IMR-90 (cell line): ENCODE measurements around the gene MAN2A2. TPM values are rescaled to one million over a fixed set of nuclear protein-coding genes. Genes with fewer than 3 reads are reported as not detected.
A peak's percentile ranks its signal among the peaks of the same experiment; 100 is the strongest.

ENCODE experiments used
- ATAC-seq: fragments of 200-7000 bp; cut with Tn5 transposase; 2 replicates; pipeline ENCODE4 v1.9.1; 2020; ENCODE audit warnings: low read depth, mild to moderate bottlenecking, moderate library complexity
- BruUV-seq: library from RNA; stranded (reverse); fragments of 400-500 nt; replicated peaks from 2 replicates; lab custom pipeline; 2021; lab: Mats Ljungman, UMichigan
- CTCF ChIA-PET: fragments of 300-600 bp; formaldehyde crosslinking; extraction: SDS; loops from one replicate; lab custom pipeline; 2021; ENCODE audit warnings: antibody characterized with exemption; lab: Yijun Ruan, JAX
- POLR2A ChIA-PET: fragments of 300-600 bp; sonication (Branson Sonifier 250); formaldehyde crosslinking; loops from one replicate; lab custom pipeline; 2022; ENCODE audit warnings: antibody characterized with exemption; ENCODE audit not compliant: unreplicated experiment; lab: Charles Lee
- DNase-seq: peaks from one replicate; pipeline ENCODE4 v3.0.0; 2013
- H2AFZ ChIP-seq: replicated peaks from 2 replicates; pipeline ENCODE3; 2013; ENCODE audit warnings: low read length, mild to moderate bottlenecking; ENCODE audit not compliant: poor library complexity
- H2AK5ac ChIP-seq: 2 replicates; pipeline ENCODE4 v1.6.1; 2013; ENCODE audit warnings: low read depth, low read length, inconsistent platforms
- H2AK9ac ChIP-seq: replicated peaks from 2 replicates; pipeline ENCODE3; 2013; ENCODE audit warnings: mild to moderate bottlenecking, low read depth, low read length, moderate library complexity; ENCODE audit not compliant: poor library complexity
- H2BK120ac ChIP-seq: 2 replicates; pipeline ENCODE4 v1.6.1; 2013; ENCODE audit warnings: low read depth, low read length, inconsistent platforms
- H2BK15ac ChIP-seq: 3 replicates; pipeline ENCODE4 v1.6.1; 2013; ENCODE audit warnings: low read depth, low read length, inconsistent platforms
- H2BK20ac ChIP-seq: 2 replicates; pipeline ENCODE4 v1.6.1; 2013; ENCODE audit warnings: low read depth, mild to moderate bottlenecking, inconsistent platforms, low read length, moderate library complexity
- H2BK5ac ChIP-seq: 2 replicates; pipeline ENCODE4 v1.6.1; 2013; ENCODE audit warnings: mild to moderate bottlenecking, low read depth, low read length, inconsistent platforms; ENCODE audit not compliant: poor library complexity, severe bottlenecking
- H3K14ac ChIP-seq: replicated peaks from 2 replicates; pipeline ENCODE4 v1.6.1; 2013; ENCODE audit warnings: low read depth, low read length, inconsistent platforms
- H3K18ac ChIP-seq: 2 replicates; pipeline ENCODE4 v1.6.1; 2013; ENCODE audit warnings: low read depth, low read length, control low read depth
- H3K23ac ChIP-seq: 2 replicates; pipeline ENCODE4 v1.6.1; 2013; ENCODE audit warnings: low read depth, low read length, inconsistent platforms
- H3K27ac ChIP-seq: 2 replicates; pipeline ENCODE4 v1.5.1; 2013; ENCODE audit warnings: mild to moderate bottlenecking, control low read depth, low read length; ENCODE audit not compliant: insufficient read depth
- H3K27me3 ChIP-seq: 2 replicates; pipeline ENCODE4 v1.6.1; 2013; ENCODE audit warnings: low read length; ENCODE audit not compliant: control insufficient read depth, insufficient read depth
- H3K36me3 ChIP-seq: 2 replicates; pipeline ENCODE4 v1.6.1; 2013; ENCODE audit warnings: low read length, mixed read lengths; ENCODE audit not compliant: control insufficient read depth, insufficient read depth
- H3K4ac ChIP-seq: 2 replicates; pipeline ENCODE4 v1.6.1; 2013; ENCODE audit warnings: low read depth, low read length, inconsistent platforms
- H3K4me1 ChIP-seq: 2 replicates; pipeline ENCODE4 v1.6.1; 2013; ENCODE audit warnings: low read length, mixed read lengths; ENCODE audit not compliant: control insufficient read depth, insufficient read depth
- H3K4me2 ChIP-seq: 2 replicates; pipeline ENCODE4 v1.6.1; 2013; ENCODE audit warnings: low read depth, mild to moderate bottlenecking, control low read depth, low read length, moderate library complexity
- H3K4me3 ChIP-seq: 2 replicates; pipeline ENCODE4 v1.5.1; 2013; ENCODE audit warnings: low read depth, mild to moderate bottlenecking, control low read depth, low read length, moderate library complexity; ENCODE audit not compliant: insufficient read depth
- H3K56ac ChIP-seq: 2 replicates; pipeline ENCODE4 v1.6.1; 2013; ENCODE audit warnings: low read length, inconsistent platforms; ENCODE audit not compliant: insufficient read depth; ENCODE audit errors: extremely low read depth
- H3K79me1 ChIP-seq, 2 experiments: 2 replicates each; pipeline ENCODE4 v1.6.1; 2013; ENCODE audit warnings: low read length in 2 of 2, inconsistent platforms in 1 of 2, low read depth in 1 of 2
- H3K9ac ChIP-seq: 2 replicates; pipeline ENCODE4 v1.6.1; 2013; ENCODE audit warnings: low read depth, low read length, control low read depth
- H3K9me1 ChIP-seq: 2 replicates; pipeline ENCODE4 v1.6.1; 2013; ENCODE audit warnings: low read length, inconsistent platforms; ENCODE audit not compliant: insufficient read depth
- H3K9me3 ChIP-seq: 2 replicates; pipeline ENCODE4 v1.6.1; 2013; ENCODE audit warnings: low read length; ENCODE audit not compliant: control insufficient read depth, insufficient read depth
- H4K20me1 ChIP-seq: 2 replicates; pipeline ENCODE4 v1.6.1; 2013; ENCODE audit warnings: low read length, inconsistent platforms; ENCODE audit not compliant: insufficient read depth
- H4K5ac ChIP-seq: 2 replicates; pipeline ENCODE4 v1.6.1; 2013; ENCODE audit warnings: mild to moderate bottlenecking, low read depth, low read length, control low read depth
- H4K8ac ChIP-seq, 2 experiments: 2 replicates each; pipeline ENCODE4 v1.6.1; 2013; ENCODE audit warnings: low read depth in 2 of 2, low read length in 2 of 2, control low read depth in 1 of 2, inconsistent platforms in 1 of 2
- H4K91ac ChIP-seq: 2 replicates; pipeline ENCODE4 v1.6.1; 2013; ENCODE audit warnings: low read depth, low read length, inconsistent platforms; ENCODE audit not compliant: insufficient read depth
- FOS ChIP-seq: fragments of 150-350 bp; IDR thresholded peaks from 2 replicates; pipeline ENCODE4 v1.6.1; 2016; ENCODE audit warnings: low read depth, low read length
- MAZ ChIP-seq: IDR thresholded peaks from 2 replicates; pipeline ENCODE4 v1.6.1; 2012; ENCODE audit warnings: low read depth, mild to moderate bottlenecking, low read length, improper control_type of control experiment, moderate library complexity, borderline replicate concordance
- MXI1 ChIP-seq: IDR thresholded peaks from 2 replicates; pipeline ENCODE4 v1.6.1; 2012; ENCODE audit warnings: low read depth, mild to moderate bottlenecking, low read length, moderate library complexity, borderline replicate concordance
- RCOR1 ChIP-seq: IDR thresholded peaks from 2 replicates; pipeline ENCODE4 v1.6.1; 2012; ENCODE audit warnings: mild to moderate bottlenecking, low read length, improper control_type of control experiment; ENCODE audit not compliant: insufficient replicate concordance
- RFX5 ChIP-seq: IDR thresholded peaks from 2 replicates; pipeline ENCODE4 v1.8.0; 2012; ENCODE audit warnings: low read depth, mild to moderate bottlenecking, low read length, moderate library complexity
- WGBS, 2 experiments: methylation state at CpG; one replicate each; pipeline versions ENCODE4 v1.1.5 to v1.1.7; 2013; ENCODE audit warnings: missing lambda C conversion rate in 2 of 2; ENCODE audit not compliant: insufficient read length in 1 of 2; ENCODE audit errors: extremely low coverage in 2 of 2; 5-methylcytosine and 5-hydroxymethylcytosine counted together
- dilution Hi-C: fragments of 300-500 bp; cut with HindIII; formaldehyde crosslinking; loops from one replicate; pipeline ENCODE4 v1.14.3; 2018; ENCODE audit warnings: low sequenced_read_pairs; ENCODE audit not compliant: unreplicated experiment
- in situ Hi-C: fragments of 300-500 bp; cut with MboI; formaldehyde crosslinking; loops from 3 replicates; pipeline ENCODE4 v1.14.3; 2019; ENCODE audit warnings: low sequenced_read_pairs, inconsistent platforms, mixed read lengths
- intact Hi-C: fragments of 100-400 bp; cut with micrococcal nuclease; formaldehyde crosslinking; loops from 2 replicates; pipeline ENCODE4 v1.10.0; 2022
- polyA plus RNA-seq, 3 experiments: library from polyadenylated mRNA; depleted of rRNA; stranded (reverse); fragments of >200 nt; gene quantifications; 2 replicates each; pipeline ENCODE4 v1.2.3, GENCODE V29; 2012; ENCODE audit warnings: low replicate concordance in 1 of 3
- total RNA-seq: library from RNA; depleted of rRNA; stranded (reverse); fragments of >200 nt; gene quantifications from 2 replicates; pipeline ENCODE4 v1.2.3, GENCODE V29; 2012

Gene MAN2A2
- total and polyA plus RNA-seq, 2 of the 4 experiments (the other 2 are of a cell fraction): 3.4 to 52.5 TPM

GRCh38 chr15:90903733-90904536 is 833 bp downstream of the MAN2A2 start:
- WGBS, 2 experiments: 58% methylated on average over 12 of the region's 18 CpGs; no CpG with 5 or more reads in 1 of the 2 experiments
- BruUV-seq: no TSS peak
- in situ Hi-C loops: no loop called here

More at GRCh38 chr15:90903733-90904536, 833 bp downstream of the MAN2A2 start:
- POLR2A ChIA-PET: no interaction called here
- no peaks in the 10 kb centered on the region for H3K9me3 ChIP-seq
- no peak overlapping the region for H3K27ac ChIP-seq
- dilution Hi-C loops: no loop called here
- no peak overlapping the region for H3K18ac ChIP-seq
- no peak overlapping the region for H2AK9ac ChIP-seq
- no peaks in the 10 kb centered on the region for H4K20me1 ChIP-seq
- H3K9ac ChIP-seq: peak overlapping the region; percentile 57
- no peak for DNase-seq
- peak overlapping the region; percentile 94 for H2AFZ ChIP-seq
- CTCF ChIA-PET: interaction anchor here (0.6 to 1.2 kb wide), 3 partner anchors 18 to 20 kb away, joined by 3 to 5 read pairs (median 4); partner anchors contain the start of gene FES
- no peak overlapping the region for H3K4ac ChIP-seq
- no peak for ATAC-seq
- no peak overlapping the region for H2BK5ac ChIP-seq
- no peak for TF ChIP-seq RCOR1
- TF ChIP-seq MAZ: no peak
- no peak for TF ChIP-seq MXI1
- TF ChIP-seq FOS: no peak
- no peak for TF ChIP-seq RFX5
- intact Hi-C loops: loop anchor here (2.0 kb wide), 1 partner anchor 31 kb away; the partner anchor contains the start of gene UNC45A
- peak overlapping the region; percentile 56 for H3K4me3 ChIP-seq
- H2BK120ac ChIP-seq: no peak overlapping the region
- H2AK5ac ChIP-seq: no peak overlapping the region
- peak overlapping the region; percentile 97 for H3K4me2 ChIP-seq
- H3K9me1 ChIP-seq: no peaks in the 10 kb centered on the region
- H4K91ac ChIP-seq: no peak overlapping the region
- H2BK20ac ChIP-seq: no peak overlapping the region
- no peaks in the 10 kb centered on the region for H3K27me3 ChIP-seq
- no peak overlapping the region for H3K56ac ChIP-seq
- peaks cover 4% of the 10 kb centered on the region; the same call in 1 of the 2 replicates for H3K4me1 ChIP-seq
- H4K8ac ChIP-seq: no peak overlapping the region
- 0 out of 2 replicates have a peak overlapping the region, but pooled peaks have one; percentile 37 for H3K14ac ChIP-seq
- H4K5ac ChIP-seq: no peak overlapping the region
- peaks cover 0 to 13% of the 10 kb centered on the region in 2 experiments; a peak in 2 of 4 replicates for H3K79me1 ChIP-seq
- peaks cover 18% of the 10 kb centered on the region; the same call in 1 of the 2 replicates for H3K36me3 ChIP-seq
- peak overlapping the region; percentile 77 for H3K23ac ChIP-seq
- no peak overlapping the region for H2BK15ac ChIP-seq
